ENCODE measurements around the gene SLC44A3. TPM values are rescaled to one million over a fixed set of nuclear protein-coding genes. Genes with fewer than 3 reads are reported as not detected.

Gene SLC44A3, protein sequence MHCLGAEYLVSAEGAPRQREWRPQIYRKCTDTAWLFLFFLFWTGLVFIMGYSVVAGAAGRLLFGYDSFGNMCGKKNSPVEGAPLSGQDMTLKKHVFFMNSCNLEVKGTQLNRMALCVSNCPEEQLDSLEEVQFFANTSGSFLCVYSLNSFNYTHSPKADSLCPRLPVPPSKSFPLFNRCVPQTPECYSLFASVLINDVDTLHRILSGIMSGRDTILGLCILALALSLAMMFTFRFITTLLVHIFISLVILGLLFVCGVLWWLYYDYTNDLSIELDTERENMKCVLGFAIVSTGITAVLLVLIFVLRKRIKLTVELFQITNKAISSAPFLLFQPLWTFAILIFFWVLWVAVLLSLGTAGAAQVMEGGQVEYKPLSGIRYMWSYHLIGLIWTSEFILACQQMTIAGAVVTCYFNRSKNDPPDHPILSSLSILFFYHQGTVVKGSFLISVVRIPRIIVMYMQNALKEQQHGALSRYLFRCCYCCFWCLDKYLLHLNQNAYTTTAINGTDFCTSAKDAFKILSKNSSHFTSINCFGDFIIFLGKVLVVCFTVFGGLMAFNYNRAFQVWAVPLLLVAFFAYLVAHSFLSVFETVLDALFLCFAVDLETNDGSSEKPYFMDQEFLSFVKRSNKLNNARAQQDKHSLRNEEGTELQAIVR
- total RNA-seq = 1.7 TPM in 2 replicates

GRCh38 chr1:94819945-94820746 is at the start of gene SLC44A3:
TSS of gene SLC44A3 (plus strand) at chr1:94820357. CDS start at chr1:94820452, 95 bp downstream.

GRCh38 chr1:94926915-94927404 is 106.8 kb downstream of the SLC44A3 start, which contains the start of gene CNN3:
TSS of gene CNN3 (minus strand) at chr1:94927110. CDS start at chr1:94926894, 216 bp downstream.

Other genes starting within 250 kb of the SLC44A3 start
- gene CNN3, start 106.8 kb downstream of the SLC44A3 start, total RNA-seq = 427 and 622 TPM in 2 replicates